Measurements from ENCODE around the gene DNAJC27. TPM values are rescaled to one million over a fixed set of nuclear protein-coding genes. Genes with fewer than 3 reads are reported as not detected.

Gene DNAJC27
- total RNA-seq, 3 donors from 2014 or later = 3.3 to 3.8 (median 3.5) TPM

GRCh38 chr2:24955921-24956320, 15.8 kb downstream of the DNAJC27 start:
- no peak overlapping the region for H3K4me3 Mint-ChIP-seq
- no peaks in the 10 kb centered on the region for H3K27me3 Mint-ChIP-seq (ENCODE audit: low read depth)
- H3K4me1 Mint-ChIP-seq (ENCODE audit: low read depth) = peaks cover 3% of the 10 kb centered on the region
- peaks cover 77% of the 10 kb centered on the region for H3K36me3 Mint-ChIP-seq (ENCODE audit: insufficient read depth)
- ATAC-seq = no peak
- H3K9me3 Mint-ChIP-seq = peaks cover 14% of the 10 kb centered on the region
- no peak for DNase-seq

DNA sequence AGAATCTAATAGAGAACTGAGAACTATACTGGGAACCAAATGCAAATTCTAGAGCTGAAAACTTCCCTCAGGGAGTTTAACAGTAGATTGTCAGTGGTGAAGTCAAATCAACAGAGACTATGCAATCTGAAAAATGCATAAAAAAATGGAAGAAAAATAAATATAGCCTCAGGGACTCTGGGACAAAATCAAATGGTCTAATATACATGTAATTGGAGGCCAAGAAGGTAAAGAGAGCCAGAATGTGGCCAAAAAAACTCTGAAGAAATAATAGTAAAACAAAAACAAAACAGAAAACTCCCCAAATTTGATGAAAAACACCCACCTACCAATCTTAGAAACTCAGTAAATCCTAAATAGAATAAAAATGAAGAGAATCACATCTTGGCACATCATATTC, 16.5 kb downstream of the DNAJC27 start:
- H3K36me3 Mint-ChIP-seq (ENCODE audit: insufficient read depth) = peaks cover 72% of the 10 kb centered on the region
- ATAC-seq (no peak), DNase-seq (no peak)
- H3K27me3 Mint-ChIP-seq (ENCODE audit: low read depth) = no peaks in the 10 kb centered on the region
- no peak overlapping the region for H3K4me3 Mint-ChIP-seq
- peaks cover 3% of the 10 kb centered on the region for H3K4me1 Mint-ChIP-seq (ENCODE audit: low read depth)
- peaks cover 14% of the 10 kb centered on the region for H3K9me3 Mint-ChIP-seq

- DNase-seq (no peak), ATAC-seq (no peak)
- Mint-ChIP-seq H3K27me3 (ENCODE audit: low read depth) (no peaks in the 10 kb centered on the region), H3K9me3 (peaks cover 3% of the 10 kb centered on the region), H3K4me3 (no peak overlapping the region), H3K36me3 (ENCODE audit: insufficient read depth) (peaks cover 46% of the 10 kb centered on the region), H3K4me1 (ENCODE audit: low read depth) (no peaks in the 10 kb centered on the region)
Measured at GRCh38 chr2:24950102-24950501, 21.7 kb downstream of the DNAJC27 start.

DNA sequence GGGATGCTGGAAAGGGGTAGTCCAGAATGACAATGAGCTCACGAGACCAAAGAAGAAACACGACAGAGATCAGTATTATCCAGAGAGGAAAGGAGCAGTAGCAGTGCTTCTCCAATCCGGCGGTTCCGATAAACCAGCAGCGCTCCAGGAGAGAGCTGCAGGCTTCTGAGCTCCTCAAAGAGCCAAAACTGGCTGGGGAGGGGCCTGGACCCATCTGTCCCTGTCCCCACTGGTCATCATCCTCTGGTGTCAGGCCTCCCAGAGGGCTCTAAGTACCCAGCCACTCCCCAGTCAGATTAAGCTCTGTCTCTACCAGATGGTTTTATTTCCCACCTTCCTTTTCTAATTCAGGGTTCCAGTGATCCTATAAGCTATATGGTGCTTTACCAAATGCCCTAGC, 23.2 kb downstream of the DNAJC27 start:
- no peaks in the 10 kb centered on the region for H3K4me1 Mint-ChIP-seq (ENCODE audit: low read depth)
- H3K36me3 Mint-ChIP-seq (ENCODE audit: insufficient read depth) = peaks cover 33% of the 10 kb centered on the region
- no peaks in the 10 kb centered on the region for H3K9me3 Mint-ChIP-seq
- H3K27me3 Mint-ChIP-seq (ENCODE audit: low read depth) = no peaks in the 10 kb centered on the region
- DNase-seq (no peak), ATAC-seq (no peak)
- H3K4me3 Mint-ChIP-seq = no peak overlapping the region

DNA sequence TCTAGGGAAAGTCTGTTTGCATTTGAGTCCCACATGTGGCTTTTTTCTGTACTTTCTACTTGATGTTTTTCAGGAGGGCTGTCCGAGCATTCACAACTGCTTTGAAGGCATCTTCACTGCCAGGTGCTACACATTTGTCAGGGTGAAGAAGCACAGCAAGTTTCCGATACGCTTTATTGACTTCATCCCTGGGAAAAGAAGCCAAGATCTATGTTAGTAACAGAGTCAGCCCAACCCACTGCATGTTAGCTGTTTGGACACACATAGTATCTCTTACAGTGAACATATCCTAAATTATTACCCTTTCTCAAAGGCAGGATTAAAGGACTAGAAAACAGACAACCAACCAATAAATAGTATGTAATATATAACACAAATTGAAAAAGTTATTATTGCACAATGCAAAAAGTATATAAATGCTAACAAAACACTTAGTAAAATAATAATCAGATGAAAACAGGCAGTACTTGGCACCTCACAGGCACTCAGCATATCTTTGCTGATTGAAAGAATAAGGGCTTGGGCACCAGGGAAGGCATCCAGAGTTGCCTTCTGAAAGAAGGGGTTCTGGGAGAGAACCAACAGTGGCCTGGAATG, 24.1 kb downstream of the DNAJC27 start:
- DNase-seq (no peak), ATAC-seq (no peak)
- no peaks in the 10 kb centered on the region for H3K27me3 Mint-ChIP-seq (ENCODE audit: low read depth)
- no peaks in the 10 kb centered on the region for H3K4me1 Mint-ChIP-seq (ENCODE audit: low read depth)
- peaks cover 35% of the 10 kb centered on the region for H3K36me3 Mint-ChIP-seq (ENCODE audit: insufficient read depth)
- no peak overlapping the region for H3K4me3 Mint-ChIP-seq
- no peaks in the 10 kb centered on the region for H3K9me3 Mint-ChIP-seq

DNA sequence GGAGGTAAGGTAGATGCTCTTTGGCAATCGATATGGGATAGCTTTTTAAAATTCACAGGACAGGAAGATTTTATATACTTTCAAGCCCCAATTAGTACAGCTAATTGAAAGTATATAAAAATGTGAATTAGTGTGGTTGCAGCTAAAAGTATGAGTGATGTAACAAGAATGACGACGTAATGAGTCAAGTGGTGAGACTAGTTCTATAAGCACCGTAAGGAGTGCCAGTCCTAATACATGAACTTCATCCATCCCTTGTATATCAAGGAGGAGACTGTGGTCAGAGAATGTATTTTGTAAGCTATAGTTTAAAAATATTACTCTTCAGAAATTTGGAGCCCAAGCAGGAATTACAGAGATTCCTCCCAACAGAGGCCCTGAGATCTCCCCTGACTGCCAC, 25.8 kb downstream of the DNAJC27 start:
- Mint-ChIP-seq H3K9me3 (no peaks in the 10 kb centered on the region), H3K4me3 (no peak overlapping the region)

DNA sequence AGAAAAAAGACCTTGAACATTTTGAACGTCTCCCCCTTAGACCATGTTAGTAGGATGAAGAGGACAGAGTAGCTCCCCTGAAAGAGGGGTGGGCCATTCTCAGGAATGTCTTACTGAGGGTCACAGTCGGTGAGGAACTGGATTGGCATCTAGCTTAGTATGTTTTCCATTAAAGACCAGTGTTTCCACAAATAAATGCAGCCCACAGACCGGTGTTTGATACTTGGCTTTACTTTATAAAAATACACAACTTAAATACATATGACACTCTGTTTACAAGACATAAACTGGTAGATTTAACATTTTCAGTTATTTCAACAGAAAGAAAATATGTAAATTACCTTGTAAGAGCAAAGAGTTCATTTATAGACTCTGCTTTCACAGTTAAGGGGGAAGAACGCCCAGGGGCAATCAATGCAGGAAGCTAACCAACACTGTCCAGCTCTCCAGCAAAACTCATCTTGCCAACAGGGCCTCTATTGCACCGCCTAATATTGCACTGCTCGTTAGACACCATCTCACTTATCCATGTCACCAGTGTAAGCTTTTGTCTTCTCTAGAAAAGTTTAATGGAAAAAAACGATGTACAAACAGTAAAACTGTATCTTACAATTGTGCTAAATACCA, 28.2 kb downstream of the DNAJC27 start:
- ATAC-seq = no peak
- DNase-seq = no peak
- Mint-ChIP-seq H3K36me3 (ENCODE audit: insufficient read depth) (peaks cover 22% of the 10 kb centered on the region), H3K4me1 (ENCODE audit: low read depth) (no peaks in the 10 kb centered on the region), H3K9me3 (no peaks in the 10 kb centered on the region), H3K27me3 (ENCODE audit: low read depth) (no peaks in the 10 kb centered on the region), H3K4me3 (no peak overlapping the region)

More for the DNA sequence above, 25.8 kb downstream of the DNAJC27 start:
- no peak for ATAC-seq
- H3K4me1 Mint-ChIP-seq (ENCODE audit: low read depth) = no peaks in the 10 kb centered on the region
- no peaks in the 10 kb centered on the region for H3K27me3 Mint-ChIP-seq (ENCODE audit: low read depth)
- DNase-seq = no peak
- H3K36me3 Mint-ChIP-seq (ENCODE audit: insufficient read depth) = peaks cover 27% of the 10 kb centered on the region

- Mint-ChIP-seq H3K9me3 (no peaks in the 10 kb centered on the region), H3K4me3 (no peak overlapping the region), H3K27me3 (ENCODE audit: low read depth) (no peaks in the 10 kb centered on the region), H3K4me1 (ENCODE audit: low read depth) (no peaks in the 10 kb centered on the region), H3K36me3 (ENCODE audit: insufficient read depth) (peaks cover 3% of the 10 kb centered on the region)
- DNase-seq = no peak
- no peak for ATAC-seq
Measured at GRCh38 chr2:24939353-24939752, 32.4 kb downstream of the DNAJC27 start.

GRCh38 chr2:24937236-24937635, 34.5 kb downstream of the DNAJC27 start:
- Mint-ChIP-seq H3K9me3 (no peaks in the 10 kb centered on the region), H3K4me1 (ENCODE audit: low read depth) (no peaks in the 10 kb centered on the region), H3K36me3 (ENCODE audit: insufficient read depth) (no peaks in the 10 kb centered on the region), H3K4me3 (no peak overlapping the region), H3K27me3 (ENCODE audit: low read depth) (no peaks in the 10 kb centered on the region)
- DNase-seq (no peak), ATAC-seq (no peak)

DNA sequence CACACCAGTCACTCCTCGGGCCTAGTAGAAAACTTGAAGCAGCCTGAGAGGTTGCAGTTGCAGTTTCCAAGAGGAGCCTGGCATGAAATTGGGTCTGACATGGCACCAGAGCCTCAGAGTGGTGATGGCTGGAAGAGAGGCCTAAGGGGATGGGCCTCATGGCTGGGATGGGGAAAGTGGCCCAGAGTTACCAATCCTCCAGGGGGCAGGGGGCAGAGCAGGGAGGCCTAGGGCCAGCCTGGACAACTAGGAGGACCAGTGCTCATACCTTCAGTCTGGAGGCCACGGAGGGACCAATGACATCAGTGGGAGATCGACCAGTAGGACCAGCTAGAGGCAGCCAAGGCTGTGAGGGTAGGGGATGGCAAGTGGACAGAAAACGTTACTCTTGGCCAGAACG, 36.6 kb downstream of the DNAJC27 start:
- ATAC-seq = no peak
- Mint-ChIP-seq H3K4me3 (no peak overlapping the region), H3K4me1 (ENCODE audit: low read depth) (peaks cover 5% of the 10 kb centered on the region), H3K9me3 (no peaks in the 10 kb centered on the region), H3K27me3 (ENCODE audit: low read depth) (no peaks in the 10 kb centered on the region), H3K36me3 (ENCODE audit: insufficient read depth) (no peaks in the 10 kb centered on the region)
- DNase-seq = no peak

DNA sequence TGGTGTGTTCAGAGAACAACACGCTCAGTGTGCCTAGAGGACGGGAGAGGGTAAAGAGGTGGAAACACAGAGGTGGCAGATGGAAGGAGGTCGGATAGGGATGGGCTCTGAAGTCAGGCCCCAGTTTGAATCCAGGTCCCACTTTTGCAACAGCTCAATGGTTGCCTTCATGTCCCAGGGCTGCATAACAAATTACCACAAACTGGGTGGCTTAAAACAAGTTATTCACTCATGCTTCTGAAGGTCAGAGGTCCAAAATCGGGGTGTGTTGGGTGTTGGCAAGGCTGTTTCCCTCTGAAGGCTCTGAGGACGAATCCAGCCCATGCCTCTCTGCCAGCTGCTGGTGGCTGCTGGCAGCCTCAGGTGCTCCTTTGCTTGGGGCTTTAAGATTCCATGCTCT, 39.0 kb downstream of the DNAJC27 start:
- no peaks in the 10 kb centered on the region for H3K27me3 Mint-ChIP-seq (ENCODE audit: low read depth)
- ATAC-seq (no peak), DNase-seq (no peak)
- no peak overlapping the region for H3K4me3 Mint-ChIP-seq
- peaks cover 5% of the 10 kb centered on the region for H3K4me1 Mint-ChIP-seq (ENCODE audit: low read depth)
- no peaks in the 10 kb centered on the region for H3K36me3 Mint-ChIP-seq (ENCODE audit: insufficient read depth)
- H3K9me3 Mint-ChIP-seq = no peaks in the 10 kb centered on the region

- no peaks in the 10 kb centered on the region for H3K9me3 Mint-ChIP-seq
- H3K4me3 Mint-ChIP-seq = no peak overlapping the region
- H3K36me3 Mint-ChIP-seq (ENCODE audit: insufficient read depth) = no peaks in the 10 kb centered on the region
- no peaks in the 10 kb centered on the region for H3K27me3 Mint-ChIP-seq (ENCODE audit: low read depth)
- peaks cover 15% of the 10 kb centered on the region for H3K4me1 Mint-ChIP-seq (ENCODE audit: low read depth)
- ATAC-seq (peak in 1 of 2 donors; percentile 68), DNase-seq (no peak)
Measured at GRCh38 chr2:24930768-24931167, 41.0 kb downstream of the DNAJC27 start.

DNA sequence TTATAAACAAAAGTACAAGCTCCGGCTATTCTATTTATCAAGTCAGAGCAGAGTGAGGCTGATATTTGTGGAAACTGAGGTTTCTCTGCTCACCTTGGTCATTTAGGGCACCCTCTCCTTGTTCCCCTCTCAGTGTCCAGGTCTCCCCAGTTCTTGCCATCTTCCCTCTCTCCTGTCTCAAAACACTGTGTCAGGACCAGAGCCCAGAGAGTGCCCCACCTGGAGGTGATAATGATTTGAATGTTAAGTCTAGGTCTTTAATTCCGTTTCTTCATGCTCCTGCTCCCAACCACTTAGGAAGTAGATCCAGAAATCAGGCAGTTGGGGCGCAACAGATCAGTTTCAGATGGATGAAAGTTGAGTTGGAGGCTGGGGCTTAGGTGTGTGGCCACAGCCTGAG, 42.5 kb downstream of the DNAJC27 start:
- Mint-ChIP-seq H3K4me1 (ENCODE audit: low read depth) (peaks cover 15% of the 10 kb centered on the region), H3K36me3 (ENCODE audit: insufficient read depth) (no peaks in the 10 kb centered on the region), H3K27me3 (ENCODE audit: low read depth) (no peaks in the 10 kb centered on the region), H3K9me3 (no peaks in the 10 kb centered on the region), H3K4me3 (no peak overlapping the region)
- ATAC-seq (no peak), DNase-seq (no peak)

DNA sequence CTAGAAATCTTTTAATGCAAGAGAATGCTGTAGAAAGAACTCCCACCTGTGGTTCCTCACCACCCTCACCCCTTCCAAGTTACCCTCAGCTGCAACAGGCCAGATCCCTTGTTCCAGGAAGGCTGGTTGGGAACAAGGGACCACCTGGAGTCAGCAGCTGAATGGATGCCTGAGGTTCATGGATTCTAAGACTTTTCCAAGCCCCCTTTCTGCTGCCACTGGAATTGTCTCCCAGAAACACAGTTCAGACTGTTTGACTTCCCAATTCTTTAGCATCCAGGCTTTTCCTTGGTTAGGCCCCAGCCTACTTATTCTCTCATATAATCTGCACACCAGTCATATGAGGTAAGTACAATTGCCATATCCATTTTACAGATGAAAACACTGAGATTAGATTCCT, 43.7 kb downstream of the DNAJC27 start:
- Mint-ChIP-seq H3K27me3 (ENCODE audit: low read depth) (no peaks in the 10 kb centered on the region), H3K4me3 (no peak overlapping the region), H3K36me3 (ENCODE audit: insufficient read depth) (no peaks in the 10 kb centered on the region), H3K4me1 (ENCODE audit: low read depth) (peaks cover 15% of the 10 kb centered on the region), H3K9me3 (no peaks in the 10 kb centered on the region)
- ATAC-seq (no peak), DNase-seq (no peak)

DNA sequence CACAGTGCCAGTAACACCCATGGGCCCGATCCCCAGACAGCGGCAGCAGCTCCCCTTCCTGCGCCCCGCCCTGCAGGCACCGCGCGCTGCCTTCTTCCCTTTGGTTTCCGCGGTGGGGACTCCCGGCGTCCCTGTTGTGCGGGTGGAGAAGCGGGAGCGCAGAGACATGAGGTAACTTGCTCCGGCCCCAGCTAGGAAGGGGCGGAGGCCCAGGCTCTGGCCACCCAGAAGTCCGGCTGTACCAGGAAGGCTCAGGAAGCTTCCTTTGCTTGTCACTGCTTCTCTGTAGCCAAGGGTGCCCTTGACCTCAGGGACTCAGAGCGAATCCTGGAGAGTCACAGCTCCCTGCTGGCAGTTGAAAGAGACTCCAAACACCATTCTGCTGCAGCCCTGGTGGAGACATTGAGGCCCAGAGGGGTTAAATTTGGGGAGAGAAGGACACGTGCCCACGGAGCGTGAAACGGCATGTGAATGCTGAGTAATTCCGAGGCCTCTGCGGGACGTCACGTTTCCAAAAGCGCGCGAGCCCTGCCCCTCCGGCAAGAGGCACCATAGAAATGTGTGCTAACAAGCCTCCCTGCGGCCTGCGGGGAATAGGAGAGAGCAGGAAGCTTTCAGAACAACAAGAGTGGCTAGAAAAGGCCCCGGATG, 45.0 kb downstream of the DNAJC27 start:
- Mint-ChIP-seq H3K4me1 (ENCODE audit: low read depth) (peaks cover 15% of the 10 kb centered on the region), H3K4me3 (no peak overlapping the region), H3K9me3 (no peaks in the 10 kb centered on the region), H3K36me3 (ENCODE audit: insufficient read depth) (no peaks in the 10 kb centered on the region), H3K27me3 (ENCODE audit: low read depth) (no peaks in the 10 kb centered on the region)
- no peak for DNase-seq
- peak; percentile 68 to 72 for ATAC-seq

Data from activated T-cell treated with anti-CD3 and anti-CD28 coated beads, Interleukin-2, amount 50 U/mL, for 4 hours (primary cell).